Neural cell (in vitro differentiated cells): ENCODE data around the gene RRP1. TPM values are rescaled to one million over a fixed set of nuclear protein-coding genes. Genes with fewer than 3 reads are reported as not detected.

Experiments
- H2AFZ ChIP-seq: fragments of 200-600, 300-800 bp; sonication (generic), shearing (Covaris generic); 2 replicates; pipeline ENCODE4 v1.6.0; 2014; ENCODE audit warnings: low read depth, mild to moderate bottlenecking, antibody characterized with exemption, low read length, moderate library complexity
- H3F3A ChIP-seq: fragments of 200-600 bp; shearing (Covaris generic); 2 replicates; pipeline ENCODE4 v1.6.1; 2016; ENCODE audit warnings: mild to moderate bottlenecking, moderate library complexity, mixed read lengths, antibody characterized with exemption, low read length; ENCODE audit not compliant: insufficient read depth, poor library complexity, severe bottlenecking
- H3K27ac ChIP-seq: fragments of 200-600, 300-800 bp; sonication (generic), shearing (Covaris generic); 2 replicates; pipeline ENCODE4 v1.5.1; 2014; ENCODE audit warnings: mild to moderate bottlenecking, low read length, moderate library complexity
- H3K27me3 ChIP-seq: fragments of 300-800, 200-600 bp; sonication (generic), shearing (Covaris generic); 2 replicates; pipeline ENCODE4 v1.6.0; 2014; ENCODE audit warnings: mild to moderate bottlenecking, low read depth, low read length, moderate library complexity; ENCODE audit not compliant: insufficient read depth
- H3K36me3 ChIP-seq: fragments of 300-800, 200-600 bp; sonication (generic), shearing (Covaris generic); 2 replicates; pipeline ENCODE4 v1.5.1; 2014; ENCODE audit warnings: mild to moderate bottlenecking, antibody characterized with exemption, low read length, moderate library complexity; ENCODE audit not compliant: insufficient read depth
- H3K4me2 ChIP-seq: fragments of 300-800, 200-600 bp; sonication (generic), shearing (Covaris generic); 2 replicates; pipeline ENCODE4 v1.6.0; 2014; ENCODE audit warnings: mild to moderate bottlenecking, low read length
- H3K4me3 ChIP-seq: fragments of 300-800, 200-600 bp; sonication (generic), shearing (Covaris generic); 2 replicates; pipeline ENCODE4 v1.5.1; 2014; ENCODE audit warnings: mild to moderate bottlenecking, low read length, moderate library complexity
- H3K79me2 ChIP-seq: fragments of 200-600 bp; shearing (Covaris generic); replicated peaks from 2 replicates; pipeline ENCODE4 v1.6.0; 2014; ENCODE audit warnings: mild to moderate bottlenecking, low read length, moderate library complexity; ENCODE audit not compliant: insufficient read depth
- H3K9ac ChIP-seq: fragments of 300-800, 200-600 bp; sonication (generic), shearing (Covaris generic); 2 replicates; pipeline ENCODE4 v1.6.1; 2016; ENCODE audit warnings: mild to moderate bottlenecking, low read length, mixed read lengths
- H3K9me2 ChIP-seq: fragments of 200-600 bp; shearing (Covaris generic); 2 replicates; pipeline ENCODE4 v1.6.1; 2016; ENCODE audit warnings: mild to moderate bottlenecking, low read length, mixed read lengths; ENCODE audit not compliant: insufficient read depth
- H3K9me3 ChIP-seq: fragments of 200-600, 300-800 bp; sonication (generic), shearing (Covaris generic); 2 replicates; pipeline ENCODE4 v1.6.1; 2016; ENCODE audit warnings: mild to moderate bottlenecking, mixed run types, low read length, moderate library complexity, mixed read lengths
- H4K20me1 ChIP-seq: fragments of 200-600 bp; shearing (Covaris generic); 2 replicates; pipeline ENCODE4 v1.6.1; 2016; ENCODE audit warnings: mild to moderate bottlenecking, mixed run types; ENCODE audit not compliant: insufficient read depth
- CTCF ChIP-seq: fragments of 450-650 bp; IDR thresholded peaks from 2 replicates; pipeline ENCODE4 v1.5.1; 2014; ENCODE audit warnings: antibody characterized with exemption, mild to moderate bottlenecking, moderate library complexity; ENCODE audit not compliant: poor library complexity, severe bottlenecking
- EP300 ChIP-seq: fragments of 450-650 bp; conservative IDR thresholded peaks from 2 replicates; pipeline ENCODE4 v1.6.1; 2014; ENCODE audit warnings: antibody characterized with exemption, mild to moderate bottlenecking, moderate library complexity; ENCODE audit not compliant: poor library complexity, severe bottlenecking
- EZH2 ChIP-seq: fragments of 200-600, 300-800 bp; shearing (Covaris generic), sonication (generic); IDR thresholded peaks from 2 replicates; pipeline ENCODE4 v1.6.1; 2014; ENCODE audit warnings: antibody characterized with exemption, low read length, borderline replicate concordance, mild to moderate bottlenecking; ENCODE audit not compliant: insufficient read depth, poor library complexity, severe bottlenecking
- MXI1 ChIP-seq: fragments of 450-650 bp; conservative IDR thresholded peaks from 2 replicates; pipeline ENCODE4 v1.6.1; 2014; ENCODE audit warnings: antibody characterized with exemption, mild to moderate bottlenecking; ENCODE audit not compliant: poor library complexity, severe bottlenecking
- POLR2AphosphoS5 ChIP-seq: IDR thresholded peaks from 2 replicates; pipeline ENCODE4 v1.6.1; 2012
- RAD21 ChIP-seq: fragments of 450-650 bp; conservative IDR thresholded peaks from 2 replicates; pipeline ENCODE4 v1.6.1; 2014; ENCODE audit warnings: antibody characterized with exemption, mild to moderate bottlenecking, moderate library complexity
- REST ChIP-seq: IDR thresholded peaks from 2 replicates; pipeline ENCODE4 v1.6.1; 2012; ENCODE audit warnings: borderline replicate concordance
- SMC3 ChIP-seq: fragments of 450-650 bp; conservative IDR thresholded peaks from 2 replicates; pipeline ENCODE4 v1.6.1; 2014; ENCODE audit warnings: antibody characterized with exemption, mild to moderate bottlenecking, moderate library complexity; ENCODE audit not compliant: poor library complexity
- TAF1 ChIP-seq: IDR thresholded peaks from 2 replicates; pipeline ENCODE4 v1.6.1; 2012; ENCODE audit warnings: low read depth
- polyA plus RNA-seq: library from polyadenylated mRNA; depleted of rRNA; stranded (reverse); fragments of >200 nt; gene quantifications from 2 replicates; pipeline ENCODE4 v1.2.3, GENCODE V29; 2014

Gene RRP1
- polyA plus RNA-seq, 1 donor from 2014 or later: 35.8 TPM

GRCh38 chr21:43802713-43803313 is 13.4 kb downstream of the RRP1 start:
- Histone ChIP-seq H3K9ac (no peak overlapping the region), H3K9me2 (no peaks in the 10 kb centered on the region), H2AFZ (no peak overlapping the region), H3K9me3 (no peaks in the 10 kb centered on the region), H3K36me3 (no peaks in the 10 kb centered on the region), H3K4me2 (no peak overlapping the region), H3K27ac (no peak overlapping the region), H3K4me3 (no peak overlapping the region), H4K20me1 (no peaks in the 10 kb centered on the region), H3K79me2 (no peaks in the 10 kb centered on the region), H3K27me3 (no peaks in the 10 kb centered on the region), H3F3A (no peaks in the 10 kb centered on the region)
- no peak for TF ChIP-seq TAF1
- no peak for TF ChIP-seq RAD21
- TF ChIP-seq MXI1: no peak
- TF ChIP-seq CTCF: no peak
- no peak for TF ChIP-seq REST
- TF ChIP-seq POLR2AphosphoS5: no peak
- TF ChIP-seq SMC3: no peak
- TF ChIP-seq EP300: no peak
- no peak for TF ChIP-seq EZH2

- Histone ChIP-seq H3K4me2 (no peak overlapping the region), H3F3A (no peaks in the 10 kb centered on the region), H3K79me2 (no peaks in the 10 kb centered on the region), H3K27me3 (no peaks in the 10 kb centered on the region), H3K9me2 (no peaks in the 10 kb centered on the region), H2AFZ (no peak overlapping the region), H3K9ac (no peak overlapping the region), H3K36me3 (no peaks in the 10 kb centered on the region), H3K27ac (no peak overlapping the region), H4K20me1 (no peaks in the 10 kb centered on the region), H3K4me3 (no peak overlapping the region), H3K9me3 (no peaks in the 10 kb centered on the region)
- no peak for TF ChIP-seq EP300
- no peak for TF ChIP-seq SMC3
- no peak for TF ChIP-seq MXI1
- TF ChIP-seq CTCF: no peak
- no peak for TF ChIP-seq REST
- TF ChIP-seq TAF1: no peak
- no peak for TF ChIP-seq RAD21
- TF ChIP-seq POLR2AphosphoS5: no peak
- TF ChIP-seq EZH2: no peak
Measured at GRCh38 chr21:43803558-43804300, 14.4 kb downstream of the RRP1 start.
